ENCODE results near the gene IGSF1.

DNA sequence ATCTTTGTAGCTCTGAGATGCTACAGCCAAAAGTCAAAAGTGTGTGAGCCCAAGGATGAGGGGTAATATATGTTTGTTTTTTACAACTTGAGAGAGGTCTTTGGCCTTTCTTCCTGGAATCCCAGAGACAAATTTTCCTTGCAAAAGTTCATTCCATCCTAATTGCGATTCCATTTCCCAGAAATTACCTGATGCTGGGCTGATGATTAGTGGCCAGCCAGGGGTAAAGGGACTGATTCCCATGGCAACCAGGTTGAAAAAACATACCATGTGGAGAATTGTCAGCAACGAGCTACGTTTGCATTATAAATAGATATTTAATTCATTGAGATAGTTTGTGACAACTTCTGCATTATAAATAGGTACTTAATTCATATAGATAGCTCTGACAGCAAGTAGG, 17.8 kb downstream of the IGSF1 start:
- TF ChIP-seq, protein P1, sequence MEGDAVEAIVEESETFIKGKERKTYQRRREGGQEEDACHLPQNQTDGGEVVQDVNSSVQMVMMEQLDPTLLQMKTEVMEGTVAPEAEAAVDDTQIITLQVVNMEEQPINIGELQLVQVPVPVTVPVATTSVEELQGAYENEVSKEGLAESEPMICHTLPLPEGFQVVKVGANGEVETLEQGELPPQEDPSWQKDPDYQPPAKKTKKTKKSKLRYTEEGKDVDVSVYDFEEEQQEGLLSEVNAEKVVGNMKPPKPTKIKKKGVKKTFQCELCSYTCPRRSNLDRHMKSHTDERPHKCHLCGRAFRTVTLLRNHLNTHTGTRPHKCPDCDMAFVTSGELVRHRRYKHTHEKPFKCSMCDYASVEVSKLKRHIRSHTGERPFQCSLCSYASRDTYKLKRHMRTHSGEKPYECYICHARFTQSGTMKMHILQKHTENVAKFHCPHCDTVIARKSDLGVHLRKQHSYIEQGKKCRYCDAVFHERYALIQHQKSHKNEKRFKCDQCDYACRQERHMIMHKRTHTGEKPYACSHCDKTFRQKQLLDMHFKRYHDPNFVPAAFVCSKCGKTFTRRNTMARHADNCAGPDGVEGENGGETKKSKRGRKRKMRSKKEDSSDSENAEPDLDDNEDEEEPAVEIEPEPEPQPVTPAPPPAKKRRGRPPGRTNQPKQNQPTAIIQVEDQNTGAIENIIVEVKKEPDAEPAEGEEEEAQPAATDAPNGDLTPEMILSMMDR (IDR thresholded peaks at IDR 0.05), result no peak
- no peak for TF ChIP-seq EP300 (IDR thresholded peaks at IDR 0.05)
- TF ChIP-seq POLR2A (IDR thresholded peaks at IDR 0.05), result no peak
